ENCODE data around the gene ADAM12. TPM values are rescaled to one million over a fixed set of nuclear protein-coding genes. Genes with fewer than 3 reads are reported as not detected.

ADAM12 gene
- total RNA-seq, 1 donor from 2014 or later = 0.98 TPM

GRCh38 chr10:126321440-126321839 lies 66.8 kb downstream of the ADAM12 start:
- intact Hi-C loops (cut with DNase I) = no loop called here
- Histone ChIP-seq H3K4me3 (no peak overlapping the region), H3K36me3 (no peaks in the 10 kb centered on the region), H3K27me3 (no peaks in the 10 kb centered on the region), H3K4me1 (no peaks in the 10 kb centered on the region), H3K9me3 (no peaks in the 10 kb centered on the region), H3K27ac (no peak overlapping the region)
- no peak for TF ChIP-seq CTCF (IDR thresholded peaks at IDR 0.05)
- no peak for ATAC-seq
- no peak for DNase-seq

- TF ChIP-seq CTCF (IDR thresholded peaks at IDR 0.05) = no peak
These were observed 70.5 kb downstream of the ADAM12 start for GRCh38 chr10:126317751-126318150.

GRCh38 chr10:126315494-126316177 lies 72.6 kb downstream of the ADAM12 start:
- Histone ChIP-seq H3K9me3 (no peaks in the 10 kb centered on the region), H3K27me3 (no peaks in the 10 kb centered on the region), H3K4me3 (no peak overlapping the region), H3K4me1 (peaks cover 4% of the 10 kb centered on the region), H3K27ac (no peak overlapping the region), H3K36me3 (no peaks in the 10 kb centered on the region)
- DNase-seq (no peak), ATAC-seq (no peak)
- no peak for TF ChIP-seq CTCF (IDR thresholded peaks at IDR 0.05)
- intact Hi-C loops (cut with DNase I) = no loop called here

More at GRCh38 chr10:126317751-126318150, 70.5 kb downstream of the ADAM12 start:
- H3K4me3 ChIP-seq = no peak overlapping the region
- H3K27ac ChIP-seq = no peak overlapping the region
- H3K27me3 ChIP-seq = no peaks in the 10 kb centered on the region
- no peaks in the 10 kb centered on the region for H3K36me3 ChIP-seq
- no peaks in the 10 kb centered on the region for H3K9me3 ChIP-seq
- intact Hi-C loops (cut with DNase I) = no loop called here
- DNase-seq = no peak
- H3K4me1 ChIP-seq = peaks cover 4% of the 10 kb centered on the region
- ATAC-seq = no peak

GRCh38 chr10:126314863-126315493 lies 73.3 kb downstream of the ADAM12 start:
- H3K27ac ChIP-seq = no peak overlapping the region
- no peak overlapping the region for H3K4me3 ChIP-seq
- DNase-seq (no peak), ATAC-seq (no peak)
- H3K36me3 ChIP-seq = no peaks in the 10 kb centered on the region
- H3K4me1 ChIP-seq = peaks cover 4% of the 10 kb centered on the region
- no peaks in the 10 kb centered on the region for H3K9me3 ChIP-seq
- H3K27me3 ChIP-seq = no peaks in the 10 kb centered on the region
- intact Hi-C loops (cut with DNase I) = no loop called here
- TF ChIP-seq CTCF (IDR thresholded peaks at IDR 0.05) = no peak

GRCh38 chr10:126312167-126312566 lies 76.1 kb downstream of the ADAM12 start:
- H3K9me3 ChIP-seq = no peaks in the 10 kb centered on the region
- no peaks in the 10 kb centered on the region for H3K27me3 ChIP-seq
- peaks cover 4% of the 10 kb centered on the region for H3K4me1 ChIP-seq
- TF ChIP-seq CTCF (IDR thresholded peaks at IDR 0.05) = no peak
- no peak overlapping the region for H3K27ac ChIP-seq
- DNase-seq (no peak), ATAC-seq (no peak)
- H3K36me3 ChIP-seq = no peaks in the 10 kb centered on the region
- intact Hi-C loops (cut with DNase I) = no loop called here
- no peak overlapping the region for H3K4me3 ChIP-seq

All from upper lobe of right lung (tissue), 1 donor.